HG02870 (cell line): ENCODE results near the gene PPP2R2C.

ENCODE experiments used
- ATAC-seq: cut with Tn5 transposase; IDR thresholded peaks from one replicate; pipeline ENCODE4 v1.9.1; 2021; ENCODE audit warnings: mild to moderate bottlenecking, moderate library complexity; ENCODE audit not compliant: unreplicated experiment

Gene PPP2R2C

DNA sequence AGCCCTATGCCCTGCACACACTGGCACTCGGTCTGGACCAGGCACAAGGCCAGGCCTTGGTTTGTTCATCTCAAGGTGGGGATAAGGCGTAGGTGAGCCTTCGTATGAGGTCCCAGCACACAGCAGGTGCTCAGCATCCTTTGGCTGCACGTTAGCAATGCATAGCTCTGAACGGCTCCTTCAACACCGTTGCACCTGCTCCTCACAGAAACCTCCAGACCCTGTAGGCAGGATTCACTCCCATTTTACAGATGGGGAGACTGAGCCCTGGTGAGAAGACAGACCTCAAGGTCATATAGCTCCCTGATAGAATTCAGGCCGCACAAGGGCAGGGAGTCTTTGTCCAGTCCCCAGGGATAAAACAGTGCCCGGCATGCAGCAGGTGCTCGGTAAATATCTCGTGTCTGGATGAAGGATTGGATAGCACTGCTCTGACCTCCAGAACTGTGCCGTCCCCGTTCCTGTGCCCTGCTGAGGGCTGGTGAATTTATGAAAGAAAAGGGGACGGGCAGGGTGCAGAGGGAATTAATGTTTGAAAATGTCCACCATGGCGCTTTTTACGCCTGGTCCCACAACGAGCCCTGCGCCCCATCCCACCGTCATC, 2.4 kb downstream of the PPP2R2C start:
- ATAC-seq: no peak

DNA sequence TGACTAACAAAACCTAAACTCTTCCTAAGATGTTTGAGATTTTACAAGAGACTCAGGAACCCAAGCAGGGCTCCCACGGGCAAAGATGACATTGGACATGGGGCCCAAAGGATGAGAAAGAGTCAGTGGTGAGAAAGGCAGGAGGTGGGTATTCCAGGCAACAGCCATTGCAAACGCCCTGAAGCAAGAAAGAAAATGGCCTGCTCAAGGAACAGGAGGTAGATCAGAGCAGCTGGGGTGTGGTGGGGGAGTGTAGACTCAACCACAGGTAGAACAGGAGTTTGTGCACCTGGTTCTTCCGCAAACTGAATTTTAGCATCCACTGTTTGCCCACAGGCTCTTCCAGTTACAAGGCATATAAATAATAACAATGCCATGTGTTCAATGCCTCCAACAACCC, 3.3 kb downstream of the PPP2R2C start:
- no peak for ATAC-seq

DNA sequence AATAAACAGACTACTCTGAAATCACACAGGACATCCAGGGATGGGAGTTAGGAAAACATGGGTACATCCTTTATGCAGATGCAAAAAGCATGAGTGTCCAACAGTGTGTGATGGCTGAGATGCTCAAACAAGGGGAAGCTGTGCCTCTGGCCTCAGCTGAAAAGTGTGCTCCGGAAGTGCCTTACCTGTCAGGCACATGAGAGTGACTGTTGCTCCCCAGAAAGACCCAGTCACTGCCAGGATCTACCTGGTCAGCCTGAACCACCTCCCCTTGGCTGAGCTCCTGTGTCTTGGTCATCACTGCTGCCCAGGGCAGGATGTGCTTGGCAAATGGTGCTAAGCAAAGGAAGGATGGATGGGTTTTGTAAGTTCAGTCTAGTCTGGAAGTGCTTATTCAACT, 4.0 kb downstream of the PPP2R2C start:
- no peak for ATAC-seq

DNA sequence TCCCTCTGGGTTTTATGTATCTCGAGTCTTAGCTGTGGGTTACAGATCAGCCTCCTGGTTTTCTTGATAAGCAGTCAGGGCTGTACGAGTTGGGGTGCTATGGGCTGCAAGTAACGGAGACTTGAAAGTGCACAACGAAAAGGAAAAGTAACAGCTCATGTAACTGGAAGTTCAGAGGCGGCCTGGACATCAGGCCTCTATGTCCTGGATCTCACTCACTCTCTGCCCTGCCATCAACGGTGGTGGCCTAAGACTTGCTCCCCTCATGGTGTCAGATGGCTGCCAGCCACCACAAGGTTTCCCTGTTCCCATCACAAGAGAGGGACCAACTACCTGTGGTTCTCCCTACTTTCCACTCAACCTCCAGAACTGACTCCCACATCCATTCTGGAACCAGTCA, 4.8 kb downstream of the PPP2R2C start:
- ATAC-seq: no peak

DNA sequence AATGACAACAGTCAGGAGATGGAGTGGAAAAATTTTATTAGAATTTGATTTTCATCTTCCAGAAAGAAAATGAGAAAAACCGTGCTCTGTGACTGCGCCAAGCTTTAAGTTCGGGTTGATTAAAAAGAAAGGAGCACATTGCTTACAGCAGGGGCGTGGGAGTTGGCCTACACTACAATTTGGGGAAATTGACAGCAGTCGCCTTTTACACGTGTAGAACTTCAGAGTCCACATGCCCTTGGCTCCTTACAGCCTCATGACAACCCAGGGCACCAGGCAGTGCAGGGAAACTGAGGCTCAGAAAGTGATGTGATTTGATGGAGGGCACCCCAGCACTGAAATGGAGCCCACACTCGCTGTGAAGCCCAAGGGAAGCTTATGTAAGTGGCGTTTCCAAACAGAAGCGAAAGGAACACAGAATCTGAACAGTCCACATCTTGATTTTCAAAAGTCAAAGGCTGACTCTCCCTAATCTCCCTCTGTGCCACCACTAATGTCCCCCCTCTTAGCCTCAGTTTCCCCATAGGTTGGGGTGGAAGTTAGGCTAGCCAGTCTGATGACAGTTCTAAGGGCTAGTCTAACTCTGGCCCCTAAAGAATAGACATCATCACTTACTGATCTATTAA, 5.5 kb downstream of the PPP2R2C start:
- no peak for ATAC-seq

DNA sequence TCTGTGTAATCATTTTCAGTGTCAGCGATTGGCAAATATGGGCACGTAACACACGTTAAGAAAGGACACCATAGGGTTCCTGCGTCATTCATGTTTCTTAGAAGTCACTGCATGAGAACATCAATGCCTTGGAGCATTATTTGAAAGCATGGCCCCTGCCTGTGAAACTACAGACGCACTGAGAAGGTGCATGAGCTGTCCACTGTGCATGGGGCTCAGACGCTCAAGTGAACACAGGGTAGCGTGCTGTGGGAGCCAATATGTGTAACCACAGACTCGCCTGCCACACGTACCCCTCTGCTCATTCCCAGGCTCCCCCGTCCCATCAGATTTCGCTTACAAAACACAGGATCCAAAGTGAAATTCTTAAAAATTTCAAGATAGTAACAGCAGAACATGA, 6.5 kb downstream of the PPP2R2C start:
- ATAC-seq: no peak

DNA sequence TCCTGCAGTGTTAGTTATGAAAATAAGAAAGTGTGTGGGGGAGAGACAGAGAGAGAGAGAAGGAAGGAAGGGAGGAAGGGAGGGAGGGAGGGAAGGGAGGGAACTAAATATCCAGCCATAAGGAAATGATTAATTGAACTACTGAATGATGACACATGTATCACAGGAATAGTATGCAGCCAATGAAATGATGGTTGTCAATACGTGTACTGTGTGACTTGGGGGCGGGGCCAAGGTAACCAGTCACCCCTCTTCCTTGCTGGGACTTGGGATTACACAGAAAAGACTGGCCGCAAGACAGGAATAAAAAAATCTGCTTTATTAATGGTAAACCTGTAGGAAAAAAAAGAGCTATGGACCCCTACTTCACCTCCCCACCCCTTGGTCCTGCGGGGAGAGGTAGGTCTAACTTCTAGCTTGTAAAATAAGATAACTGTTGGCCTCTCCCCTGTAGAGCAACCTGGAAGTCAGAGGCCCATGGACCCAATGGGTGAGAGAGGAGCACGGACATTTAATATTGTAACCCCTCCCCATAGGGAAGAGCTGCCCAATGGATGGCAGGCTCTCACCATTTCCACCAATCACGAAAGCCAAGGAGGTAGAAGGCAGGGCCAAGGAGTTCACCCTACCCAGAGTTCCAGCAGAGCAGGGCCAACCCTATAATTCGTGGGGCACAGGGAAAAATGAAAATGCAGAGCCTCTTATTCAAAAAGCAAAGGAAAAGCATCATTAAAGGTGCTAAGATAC, 7.4 kb downstream of the PPP2R2C start:
- no peak for ATAC-seq

DNA sequence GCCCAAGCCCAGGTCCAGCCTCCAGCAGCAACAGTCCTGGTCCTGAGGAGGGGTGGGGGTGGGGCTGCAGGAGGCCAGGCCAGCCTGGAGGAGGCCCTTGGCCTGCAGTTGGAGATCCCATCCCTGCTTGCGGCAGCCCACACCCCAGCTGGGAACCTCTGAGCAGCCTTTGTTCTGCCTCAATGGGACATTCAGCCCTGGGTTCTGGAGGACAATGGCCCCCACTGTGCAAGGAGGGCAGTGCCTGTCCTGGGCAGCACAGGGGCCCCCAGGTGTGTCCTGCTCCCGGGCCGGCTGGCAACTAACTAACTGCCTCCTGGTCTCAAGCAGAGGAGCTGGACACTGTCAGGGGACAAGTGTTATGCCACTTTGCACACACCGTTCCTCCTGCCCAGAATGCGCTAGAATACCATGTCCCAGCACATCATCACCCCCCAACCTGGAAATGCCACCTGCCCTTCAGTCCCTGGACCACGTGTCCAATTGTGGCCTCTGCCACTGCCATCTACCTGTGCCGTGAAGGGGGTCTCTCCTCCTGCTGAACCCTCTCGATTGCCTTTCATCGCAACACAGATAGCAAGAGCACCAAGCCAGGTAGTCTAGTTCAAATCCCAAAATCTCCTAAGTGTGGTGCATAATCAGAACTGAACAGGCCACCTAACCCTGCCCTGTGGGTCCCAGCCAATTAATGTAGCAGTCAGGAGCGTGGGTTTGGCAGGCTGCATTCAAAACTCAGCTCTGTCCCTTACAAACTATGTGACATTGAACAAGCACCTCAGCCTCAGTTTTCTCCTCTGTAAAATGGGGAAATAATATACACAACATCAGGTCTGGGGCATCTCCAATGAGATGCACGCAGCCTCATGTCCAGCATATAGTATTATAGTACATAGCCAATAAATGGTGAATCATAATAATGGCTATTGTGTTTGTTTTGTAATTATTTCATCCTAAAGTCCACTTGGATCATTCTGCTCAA, 8.8 kb downstream of the PPP2R2C start:
- ATAC-seq: no peak

DNA sequence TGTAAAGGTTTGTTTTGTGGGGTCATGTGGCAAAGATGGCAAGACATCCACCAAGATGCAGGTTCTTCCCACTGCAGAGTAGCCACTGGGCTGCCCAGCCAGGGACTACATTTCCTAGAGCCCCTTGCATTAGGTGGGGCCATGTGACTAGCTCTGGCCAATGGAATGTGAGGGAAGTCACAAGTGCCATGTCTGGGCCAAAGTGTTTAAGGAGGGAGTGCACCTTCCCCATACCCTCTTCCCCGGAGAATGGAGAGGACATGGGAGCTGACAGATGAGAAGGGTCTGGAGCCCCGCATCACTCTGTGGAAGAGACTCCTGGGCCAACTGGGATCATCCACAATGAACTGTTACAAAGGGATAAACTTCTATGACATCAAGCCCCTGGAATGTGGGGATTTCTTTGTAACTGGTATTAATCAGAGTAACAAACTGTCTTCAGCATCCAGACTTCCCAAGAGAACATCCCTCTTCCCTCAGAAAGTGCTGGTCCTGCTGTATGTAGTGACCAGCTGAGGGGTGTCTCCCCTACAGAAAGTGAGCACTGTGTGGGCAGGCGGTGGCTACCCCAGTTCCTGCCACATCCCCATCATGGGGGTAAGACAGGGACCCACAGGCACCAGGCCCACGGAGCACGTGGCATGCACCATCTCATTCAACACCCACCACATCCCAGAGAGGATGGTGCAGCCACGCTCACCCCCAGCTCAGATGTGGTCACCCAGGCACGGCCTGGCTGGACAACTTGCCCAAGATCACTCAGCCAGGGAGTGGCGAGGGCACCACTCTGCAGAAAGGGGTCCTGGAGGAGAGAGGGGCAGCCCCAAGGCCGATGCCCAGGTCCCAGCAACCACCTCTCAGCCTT, 10.9 kb downstream of the PPP2R2C start:
- no peak for ATAC-seq

DNA sequence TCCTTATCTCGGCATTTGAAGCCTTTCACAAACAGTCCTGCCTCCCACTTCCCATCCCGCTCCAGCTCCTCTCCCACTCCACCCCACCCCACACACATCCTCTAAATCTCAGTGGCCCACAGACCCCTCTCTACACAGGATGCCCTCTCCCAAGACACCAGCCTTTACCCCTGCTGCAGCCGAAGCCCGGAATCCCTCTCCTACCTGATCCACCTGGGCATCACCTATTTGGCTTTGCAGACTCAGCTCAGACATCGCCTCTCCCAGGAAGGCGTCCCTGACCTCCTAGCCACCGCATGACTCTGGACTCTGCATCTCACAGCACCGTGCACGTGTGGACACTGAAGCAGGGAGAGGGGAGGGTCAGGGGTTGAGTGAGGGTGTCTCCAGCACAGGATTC, 11.5 kb downstream of the PPP2R2C start:
- no peak for ATAC-seq

DNA sequence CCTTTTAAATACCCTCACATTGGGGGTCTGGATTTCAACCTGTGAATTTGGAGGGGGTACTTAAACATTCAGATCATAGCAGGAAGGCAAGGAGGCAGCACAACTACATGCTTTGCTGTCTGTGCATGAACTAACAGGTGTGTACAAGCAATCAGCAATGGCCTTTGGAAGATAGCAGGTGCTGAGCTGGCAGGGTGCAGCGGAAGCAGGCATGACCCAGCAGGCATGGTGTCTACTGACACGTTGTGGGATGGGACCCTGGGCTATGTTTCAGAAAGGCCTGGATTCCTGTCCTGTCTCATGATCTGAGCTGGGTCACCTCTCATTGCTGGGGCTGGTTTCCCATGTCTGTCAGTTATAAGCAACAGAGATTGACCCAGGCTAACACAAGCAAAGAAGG, 13.9 kb downstream of the PPP2R2C start:
- no peak for ATAC-seq

DNA sequence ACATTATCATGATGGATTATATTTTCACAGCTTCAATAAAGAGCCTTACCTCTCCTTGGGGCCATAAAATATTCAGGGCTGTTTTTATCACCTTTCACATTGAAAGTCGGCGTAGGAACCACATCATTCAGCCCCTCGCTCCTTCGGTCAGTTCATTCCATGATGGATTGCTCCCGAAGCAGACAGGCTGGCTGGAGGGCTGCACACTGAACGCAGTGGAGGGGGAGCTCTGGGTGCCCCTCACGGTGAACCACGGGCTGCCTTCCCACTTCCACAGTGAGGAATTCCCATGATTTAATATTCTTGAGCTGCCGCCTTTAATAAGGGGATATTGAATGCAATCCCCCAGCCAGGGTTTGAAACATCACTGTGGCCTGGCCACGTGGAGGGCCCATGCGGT, 16.0 kb downstream of the PPP2R2C start:
- no peak for ATAC-seq

DNA sequence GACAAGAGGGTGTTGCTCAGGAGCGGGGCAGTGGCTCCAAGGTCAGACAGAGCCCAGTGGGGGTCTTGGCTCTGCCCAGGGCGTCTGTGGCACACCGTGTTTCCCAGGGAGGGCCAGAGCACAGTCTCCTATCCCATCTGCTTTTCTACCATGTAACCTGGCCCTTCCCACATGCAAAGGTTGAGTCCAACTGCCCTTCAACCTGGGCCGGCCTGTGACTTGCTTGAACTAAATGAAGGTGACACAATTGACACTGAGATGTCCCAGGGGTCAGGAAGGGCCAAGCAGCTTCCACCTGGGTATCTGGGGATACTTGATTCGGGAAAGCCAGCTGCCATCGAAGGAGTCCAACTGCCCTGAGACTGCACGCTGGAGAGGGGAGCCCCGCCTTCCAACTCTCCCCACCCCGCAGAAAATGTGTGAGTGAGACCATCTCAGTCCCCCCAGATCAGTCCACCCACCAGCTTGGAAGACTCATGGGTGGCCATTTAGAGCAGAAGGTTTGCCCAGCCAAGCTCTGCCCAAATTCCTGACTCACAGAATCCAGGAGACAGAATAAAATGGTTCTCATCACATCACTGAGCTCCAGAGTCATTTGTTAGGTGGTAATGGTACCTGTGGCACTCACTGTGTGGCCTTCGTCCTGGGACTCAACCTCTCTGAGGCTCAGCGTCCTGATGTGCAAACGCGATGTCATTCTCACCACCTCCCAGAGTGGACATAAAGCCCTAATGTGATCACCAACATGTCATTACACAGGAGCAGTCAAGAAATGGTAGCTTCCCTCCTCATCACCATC, 18.1 kb downstream of the PPP2R2C start:
- no peak for ATAC-seq

DNA sequence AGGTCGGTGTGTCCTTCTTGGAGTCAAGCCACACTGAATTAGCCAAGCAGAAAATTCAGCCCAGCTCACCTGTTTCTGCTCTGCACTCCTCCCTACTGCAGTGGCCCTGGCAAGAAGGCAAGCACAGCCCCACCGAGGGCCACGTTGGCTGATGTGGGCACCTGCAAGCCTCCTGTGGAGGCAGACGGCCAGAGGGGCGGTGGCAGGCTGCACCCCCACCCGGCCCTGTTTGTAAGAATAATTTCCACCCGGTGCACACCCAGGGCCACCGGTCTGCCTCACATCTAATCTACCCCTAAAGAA, 18.8 kb downstream of the PPP2R2C start:
- no peak for ATAC-seq

DNA sequence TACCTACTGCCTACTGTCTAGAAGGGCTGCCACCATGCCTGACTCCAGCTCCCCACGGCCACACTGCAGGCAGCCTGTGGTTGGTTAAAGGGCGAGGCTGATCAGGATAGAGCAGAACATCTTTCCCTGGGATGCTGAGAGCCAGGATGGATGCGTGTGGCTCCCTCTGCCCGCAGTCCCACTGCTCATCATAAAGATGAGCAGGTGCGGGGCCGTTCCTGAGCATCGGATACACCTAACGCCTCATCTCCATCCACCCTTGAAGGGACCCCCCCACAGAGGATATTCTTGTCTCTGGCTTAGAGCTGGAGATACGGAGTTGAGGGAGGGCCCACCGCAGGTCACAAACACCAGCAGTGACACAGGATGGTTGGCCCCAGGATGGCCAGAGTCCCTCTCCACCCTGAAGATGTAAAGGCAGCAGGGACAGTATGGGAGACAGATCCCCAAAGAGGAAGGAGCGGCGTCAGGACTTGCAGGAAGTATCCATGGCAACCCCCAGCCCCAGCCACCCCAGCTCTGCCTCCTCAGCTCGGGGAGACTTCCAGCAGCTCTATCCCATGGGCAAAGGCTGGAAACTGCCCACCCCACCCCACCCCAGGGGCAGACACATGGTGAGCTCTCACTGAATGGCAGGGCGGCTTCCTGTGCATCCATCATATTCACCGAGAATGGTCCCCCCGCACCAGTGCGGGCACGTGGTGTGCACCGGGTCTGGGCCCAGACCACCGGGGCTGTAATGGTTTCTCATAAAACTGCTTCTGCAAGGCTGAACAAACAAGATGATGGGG, 19.3 kb downstream of the PPP2R2C start:
- ATAC-seq: no peak

DNA sequence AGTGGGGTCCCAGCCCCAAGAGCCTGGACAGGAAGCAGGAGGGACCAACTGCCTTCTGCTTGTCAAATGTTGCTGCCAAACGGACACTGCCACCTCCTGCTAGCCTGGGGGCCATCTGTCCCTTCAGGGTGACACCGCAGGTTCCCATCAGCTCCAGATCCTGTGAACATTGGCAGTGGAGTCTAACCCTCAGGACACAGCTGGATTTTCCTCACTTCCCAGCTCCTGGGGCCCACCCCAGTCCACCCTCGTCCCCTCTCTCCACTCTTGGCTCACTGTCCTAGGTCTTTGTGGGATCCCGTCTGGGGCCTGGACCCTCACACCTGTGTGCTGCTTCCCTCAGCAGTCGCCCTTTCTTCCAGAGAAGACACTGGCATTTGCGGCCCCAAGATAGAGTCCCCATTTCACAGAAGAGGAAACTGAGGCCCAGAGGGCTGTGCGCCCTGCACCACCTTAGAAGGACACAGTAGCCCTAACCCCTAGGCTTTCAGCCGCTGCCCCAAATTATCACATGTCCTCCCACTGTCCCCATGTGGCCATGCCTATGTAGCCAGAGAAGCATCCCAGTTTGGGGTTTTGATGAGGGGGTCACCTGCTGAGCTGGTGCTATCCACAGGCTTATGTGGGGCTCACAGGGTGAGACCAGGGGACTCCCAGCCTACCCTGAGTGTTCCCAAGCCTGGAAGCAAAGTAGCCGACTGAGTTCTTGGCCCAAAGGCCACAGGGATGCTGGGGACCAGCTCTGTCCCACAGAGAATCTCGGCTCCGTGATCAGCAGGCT, 20.1 kb downstream of the PPP2R2C start:
- no peak for ATAC-seq

DNA sequence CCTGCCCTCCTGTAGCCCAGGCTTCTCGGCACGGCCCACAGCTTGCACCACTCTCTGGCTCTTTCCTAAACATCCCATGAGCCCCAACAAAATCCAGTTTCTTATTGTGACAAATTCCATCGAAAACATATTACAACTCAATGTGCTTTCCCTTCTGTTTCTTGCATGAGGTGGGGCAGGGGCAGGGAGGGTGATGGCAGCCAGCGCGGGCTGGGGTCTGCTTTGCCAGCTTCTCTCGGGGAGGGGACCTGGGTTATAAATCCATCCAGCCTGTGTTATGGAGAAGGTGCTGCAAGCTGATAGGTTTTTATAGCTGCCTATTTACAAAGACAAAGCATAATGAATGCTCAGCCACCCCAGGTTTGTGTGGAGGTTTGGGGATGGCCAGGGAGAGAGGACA, 21.1 kb downstream of the PPP2R2C start:
- no peak for ATAC-seq

DNA sequence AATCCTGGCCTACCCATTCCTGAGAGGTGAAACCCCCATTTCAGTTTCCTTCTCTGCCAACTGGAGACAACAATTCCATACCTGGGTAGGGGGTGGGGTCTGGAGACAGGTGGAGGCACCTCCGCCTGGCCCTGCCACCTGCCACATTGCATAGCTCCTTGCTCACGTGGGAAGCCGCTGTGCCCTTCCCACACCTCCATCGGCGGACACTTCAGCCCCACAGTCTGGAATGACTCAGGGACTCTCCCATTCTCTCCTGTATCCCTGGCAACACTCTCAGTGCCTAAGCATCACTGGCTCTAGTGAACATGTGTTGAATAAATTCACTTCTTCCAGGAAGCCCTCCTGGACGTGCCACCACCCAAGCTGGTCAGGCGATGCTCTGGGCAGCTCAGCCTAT, 21.7 kb downstream of the PPP2R2C start:
- ATAC-seq: no peak
